Loucy (cell line): ENCODE results near the gene ADAMTS16.

Source experiments
- H2AFZ ChIP-seq: fragments of 200-600 bp; sonication (generic); 2 replicates; pipeline ENCODE4 v1.6.0; 2016; ENCODE audit warnings: antibody characterized with exemption, mild to moderate bottlenecking, low read length, moderate library complexity
- H3F3A ChIP-seq: fragments of 200-600 bp; 2 replicates; pipeline ENCODE4 v1.6.0; 2016; ENCODE audit warnings: antibody characterized with exemption, low read depth, mild to moderate bottlenecking
- H3K27me3 ChIP-seq: fragments of 200-600 bp; sonication (generic); 2 replicates; pipeline ENCODE4 v1.6.1; 2014; ENCODE audit warnings: low read length, mild to moderate bottlenecking; ENCODE audit not compliant: insufficient read depth, poor library complexity, severe bottlenecking
- H3K36me3 ChIP-seq: fragments of 200-600 bp; sonication (generic); 2 replicates; pipeline ENCODE4 v1.6.1; 2016; ENCODE audit warnings: low read length; ENCODE audit not compliant: insufficient read depth
- H3K4me1 ChIP-seq: fragments of 200-600 bp; sonication (generic); 2 replicates; pipeline ENCODE4 v1.5.1; 2014; ENCODE audit warnings: low read length, mild to moderate bottlenecking; ENCODE audit not compliant: insufficient read depth, poor library complexity, severe bottlenecking
- H3K4me2 ChIP-seq: fragments of 200-600 bp; sonication (generic); 2 replicates; pipeline ENCODE4 v1.6.0; 2014; ENCODE audit warnings: antibody characterized with exemption, low read length, low read depth, mild to moderate bottlenecking; ENCODE audit not compliant: poor library complexity, severe bottlenecking
- H3K4me3 ChIP-seq: fragments of 200-600 bp; sonication (generic); 2 replicates; pipeline ENCODE4 v1.5.1; 2014; ENCODE audit warnings: low read length, mild to moderate bottlenecking, mixed read lengths; ENCODE audit not compliant: poor library complexity, severe bottlenecking
- H3K79me2 ChIP-seq: fragments of 200-600 bp; sonication (generic); 2 replicates; pipeline ENCODE4 v1.6.1; 2014; ENCODE audit warnings: low read length; ENCODE audit not compliant: insufficient read depth
- H3K9ac ChIP-seq: fragments of 200-600 bp; sonication (generic); 2 replicates; pipeline ENCODE4 v1.6.0; 2014; ENCODE audit warnings: mild to moderate bottlenecking, low read depth, low read length, moderate library complexity; ENCODE audit not compliant: poor library complexity, severe bottlenecking
- H3K9me2 ChIP-seq: fragments of 200-600 bp; sonication (generic); replicated peaks from 2 replicates; pipeline ENCODE4 v1.6.1; 2016; ENCODE audit warnings: low read depth, low read length, mixed read lengths
- H3K9me3 ChIP-seq: fragments of 200-600 bp; sonication (generic); 2 replicates; pipeline ENCODE4 v1.6.1; 2014; ENCODE audit warnings: mild to moderate bottlenecking, antibody characterized with exemption, low read length, low read depth; ENCODE audit not compliant: insufficient read depth
- H4K20me1 ChIP-seq: fragments of 200-600 bp; sonication (generic); 2 replicates; pipeline ENCODE4 v1.6.0; 2014; ENCODE audit warnings: antibody characterized with exemption, low read length, mild to moderate bottlenecking; ENCODE audit not compliant: insufficient read depth, poor library complexity, severe bottlenecking
- EZH2phosphoT487 ChIP-seq: fragments of 200-600 bp; IDR thresholded peaks from 2 replicates; pipeline ENCODE4 v1.6.1; 2018; ENCODE audit warnings: antibody characterized with exemption, mild to moderate bottlenecking, moderate library complexity, borderline replicate concordance
- TF ChIP-seq, protein P1 (sequence below): fragments of 200-600 bp; sonication (generic); conservative IDR thresholded peaks from 2 replicates; pipeline ENCODE4 v1.5.1; 2014; ENCODE audit warnings: mild to moderate bottlenecking, antibody characterized with exemption, low read length

The ADAMTS16 gene

GRCh38 chr5:5101676-5102075, 38.5 kb upstream of the ADAMTS16 start:
- H3F3A ChIP-seq: no peaks in the 10 kb centered on the region
- no peaks in the 10 kb centered on the region for H3K4me1 ChIP-seq
- no peaks in the 10 kb centered on the region for H3K27me3 ChIP-seq
- H3K9me3 ChIP-seq: 0 out of 2 replicates have a peak, but pooled peaks cover 5% of the 10 kb centered on the region
- no peaks in the 10 kb centered on the region for H3K36me3 ChIP-seq
- no peak overlapping the region for H3K9ac ChIP-seq
- H3K4me2 ChIP-seq: no peak overlapping the region
- no peak overlapping the region for H2AFZ ChIP-seq
- no peaks in the 10 kb centered on the region for H3K79me2 ChIP-seq
- no peak for TF ChIP-seq EZH2phosphoT487
- TF ChIP-seq, protein P1, sequence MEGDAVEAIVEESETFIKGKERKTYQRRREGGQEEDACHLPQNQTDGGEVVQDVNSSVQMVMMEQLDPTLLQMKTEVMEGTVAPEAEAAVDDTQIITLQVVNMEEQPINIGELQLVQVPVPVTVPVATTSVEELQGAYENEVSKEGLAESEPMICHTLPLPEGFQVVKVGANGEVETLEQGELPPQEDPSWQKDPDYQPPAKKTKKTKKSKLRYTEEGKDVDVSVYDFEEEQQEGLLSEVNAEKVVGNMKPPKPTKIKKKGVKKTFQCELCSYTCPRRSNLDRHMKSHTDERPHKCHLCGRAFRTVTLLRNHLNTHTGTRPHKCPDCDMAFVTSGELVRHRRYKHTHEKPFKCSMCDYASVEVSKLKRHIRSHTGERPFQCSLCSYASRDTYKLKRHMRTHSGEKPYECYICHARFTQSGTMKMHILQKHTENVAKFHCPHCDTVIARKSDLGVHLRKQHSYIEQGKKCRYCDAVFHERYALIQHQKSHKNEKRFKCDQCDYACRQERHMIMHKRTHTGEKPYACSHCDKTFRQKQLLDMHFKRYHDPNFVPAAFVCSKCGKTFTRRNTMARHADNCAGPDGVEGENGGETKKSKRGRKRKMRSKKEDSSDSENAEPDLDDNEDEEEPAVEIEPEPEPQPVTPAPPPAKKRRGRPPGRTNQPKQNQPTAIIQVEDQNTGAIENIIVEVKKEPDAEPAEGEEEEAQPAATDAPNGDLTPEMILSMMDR: no peak
- H4K20me1 ChIP-seq: no peaks in the 10 kb centered on the region
- no peaks in the 10 kb centered on the region for H3K9me2 ChIP-seq
- H3K4me3 ChIP-seq: no peak overlapping the region

DNA sequence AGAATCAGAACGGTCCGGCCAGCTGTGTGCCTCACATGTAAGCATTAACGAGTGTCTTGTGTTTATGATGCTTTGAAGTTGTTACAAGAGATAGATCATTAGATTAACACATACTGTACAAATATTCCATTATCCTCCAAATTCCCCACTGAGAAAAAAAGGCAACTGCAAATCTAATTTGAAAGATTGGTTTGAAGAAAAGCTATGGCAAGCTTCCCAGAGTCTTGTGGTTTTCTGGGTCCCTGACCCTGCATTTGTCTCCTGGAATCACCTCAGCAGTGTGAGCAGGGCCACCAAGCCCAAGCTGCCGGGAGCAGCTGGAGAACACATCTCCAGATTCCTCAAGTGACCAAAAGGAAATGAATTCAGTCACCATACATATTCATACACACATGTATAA, 36.9 kb upstream of the ADAMTS16 start:
- Histone ChIP-seq H3K9ac (no peak overlapping the region), H3K27me3 (no peaks in the 10 kb centered on the region), H3K9me3 (0 out of 2 replicates have a peak, but pooled peaks cover 5% of the 10 kb centered on the region), H3K9me2 (no peaks in the 10 kb centered on the region), H4K20me1 (no peaks in the 10 kb centered on the region), H3K36me3 (no peaks in the 10 kb centered on the region), H3K79me2 (no peaks in the 10 kb centered on the region), H2AFZ (no peak overlapping the region), H3K4me2 (no peak overlapping the region), H3K4me3 (no peak overlapping the region), H3K4me1 (no peaks in the 10 kb centered on the region), H3F3A (no peaks in the 10 kb centered on the region)
- TF ChIP-seq EZH2phosphoT487: no peak
- TF ChIP-seq, protein P1: no peak

DNA sequence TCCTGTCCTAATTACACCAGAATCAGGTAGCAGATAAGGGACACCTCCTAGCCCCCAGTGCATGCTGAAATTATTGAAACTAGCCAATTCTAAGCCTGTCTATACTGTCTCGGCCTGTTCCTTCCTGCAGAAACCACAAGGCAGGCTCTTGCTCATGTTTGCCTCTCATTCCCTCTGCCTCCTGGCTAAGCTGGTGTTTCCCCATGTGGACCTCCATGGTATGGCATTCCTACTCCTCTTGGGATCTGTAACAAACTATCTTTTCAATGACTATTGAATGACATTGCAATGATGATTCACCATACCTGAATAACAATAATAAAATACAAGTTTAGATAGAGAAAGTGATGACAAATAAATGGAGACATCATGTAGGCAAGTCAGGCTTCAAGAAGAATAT, 35.6 kb upstream of the ADAMTS16 start:
- H3K9ac ChIP-seq: no peak overlapping the region
- H4K20me1 ChIP-seq: no peaks in the 10 kb centered on the region
- TF ChIP-seq EZH2phosphoT487: no peak
- TF ChIP-seq, protein P1: no peak
- H2AFZ ChIP-seq: no peak overlapping the region
- no peaks in the 10 kb centered on the region for H3K79me2 ChIP-seq
- no peak overlapping the region for H3K4me2 ChIP-seq
- no peaks in the 10 kb centered on the region for H3K36me3 ChIP-seq
- no peak overlapping the region for H3K4me3 ChIP-seq
- no peaks in the 10 kb centered on the region for H3F3A ChIP-seq
- H3K9me3 ChIP-seq: 0 out of 2 replicates have a peak, but pooled peaks cover 5% of the 10 kb centered on the region
- no peaks in the 10 kb centered on the region for H3K9me2 ChIP-seq
- H3K27me3 ChIP-seq: no peaks in the 10 kb centered on the region
- no peaks in the 10 kb centered on the region for H3K4me1 ChIP-seq
